ENCODE measurements around the gene GREM2. TPM values are rescaled to one million over a fixed set of nuclear protein-coding genes. Genes with fewer than 3 reads are reported as not detected.

The GREM2 gene
- total and polyA plus RNA-seq, 10 of the 15 experiments (the other 5 are each of a cell fraction or from before 2014, with no cell fraction given): not detected

- DNase-seq (ENCODE audit: low read depth, low spot score) (no peak), FAIRE-seq (no peak), ATAC-seq (no peak)
- Histone ChIP-seq H3K4me2 (ENCODE audit: control insufficient read depth, insufficient read depth) (no peak overlapping the region), H4K20me1 (ENCODE audit: control insufficient read depth, insufficient read depth) (no peaks in the 10 kb centered on the region), H3K79me2 (ENCODE audit: control insufficient read depth, insufficient read depth, low read length) (no peaks in the 10 kb centered on the region), H3K9ac (ENCODE audit: control insufficient read depth, insufficient read depth, low read length) (no peak overlapping the region), H3K9me3 (replicated peaks; ENCODE audit: control insufficient read depth, insufficient read depth, low read length) (no peaks in the 10 kb centered on the region), H3K4me3 (no peak overlapping the region), H3K4me1 (ENCODE audit: control insufficient read depth, insufficient read depth, low read length) (no peaks in the 10 kb centered on the region), H2AFZ (ENCODE audit: control insufficient read depth, low read depth, low read length) (no peak overlapping the region), H3K27ac (ENCODE audit: control insufficient read depth, insufficient read depth) (no peak overlapping the region), H3K27me3 (replicated peaks in 1 of 2; ENCODE audit: control insufficient read depth in 2 of 2, insufficient read depth in 2 of 2, low read length in 1 of 2) (no peaks in the 10 kb centered on the region), H3K36me3 (ENCODE audit: control insufficient read depth in 2 of 2, insufficient read depth in 2 of 2, low read length in 1 of 2) (no peaks in the 10 kb centered on the region)
- TF ChIP-seq GATAD2B (conservative IDR thresholded peaks at IDR 0.05; ENCODE audit: low read depth) (no peak), IKZF1 (conservative IDR thresholded peaks at IDR 0.05) (no peak)
- ChIA-PET RAD21 (ENCODE audit: unreplicated experiment) (no interaction called here), SMC1A (ENCODE audit: uncharacterized antibody, unreplicated experiment) (no interaction called here), CTCF (no interaction called here), POLR2A (no interaction called here)
- in situ Hi-C loops (cut with MboI) (no loop called here), intact Hi-C loops (cut with micrococcal nuclease; ENCODE audit: unreplicated experiment) (no loop called here)
- no TSS peak for BruUV-seq (replicated peaks)
- WGBS (ENCODE audit: insufficient coverage, insufficient replicate concordance, low lambda C conversion rate, missing lambda C conversion rate): 61% methylated on average over 2 of the region's 2 CpGs
Observed at GRCh38 chr1:240516069-240516468, 95.9 kb downstream of the GREM2 start.

- Histone ChIP-seq H3K79me2 (ENCODE audit: control insufficient read depth, insufficient read depth, low read length) (no peaks in the 10 kb centered on the region), H3K4me1 (ENCODE audit: control insufficient read depth, insufficient read depth, low read length) (no peaks in the 10 kb centered on the region), H3K27me3 (replicated peaks in 1 of 2; ENCODE audit: control insufficient read depth in 2 of 2, insufficient read depth in 2 of 2, low read length in 1 of 2) (no peaks in the 10 kb centered on the region), H3K36me3 (ENCODE audit: control insufficient read depth in 2 of 2, insufficient read depth in 2 of 2, low read length in 1 of 2) (no peaks in the 10 kb centered on the region), H3K9ac (ENCODE audit: control insufficient read depth, insufficient read depth, low read length) (no peak overlapping the region), H3K4me3 (no peak overlapping the region), H4K20me1 (ENCODE audit: control insufficient read depth, insufficient read depth) (no peaks in the 10 kb centered on the region), H3K27ac (ENCODE audit: control insufficient read depth, insufficient read depth) (no peak overlapping the region), H3K4me2 (ENCODE audit: control insufficient read depth, insufficient read depth) (no peak overlapping the region), H2AFZ (ENCODE audit: control insufficient read depth, low read depth, low read length) (no peak overlapping the region), H3K9me3 (replicated peaks; ENCODE audit: control insufficient read depth, insufficient read depth, low read length) (no peaks in the 10 kb centered on the region)
- intact Hi-C loops (cut with micrococcal nuclease; ENCODE audit: unreplicated experiment) (no loop called here), in situ Hi-C loops (cut with MboI) (no loop called here)
- BruUV-seq (replicated peaks): no TSS peak
- no peak for DNase-seq (ENCODE audit: low read depth, low spot score)
- POLR2A ChIA-PET: no interaction called here
- WGBS (ENCODE audit: insufficient coverage, insufficient replicate concordance, low lambda C conversion rate, missing lambda C conversion rate): 0% methylated on average over 1 of the region's 1 CpG
- RAD21 ChIA-PET (ENCODE audit: unreplicated experiment): no interaction called here
- ATAC-seq: no peak
- CTCF ChIA-PET: no interaction called here
- FAIRE-seq: no peak
- SMC1A ChIA-PET (ENCODE audit: uncharacterized antibody, unreplicated experiment): interaction anchor here (1.1 to 1.6 kb wide), 2 partner anchors 8 to 22 kb away, joined by 3 read pairs; no protein-coding TSS in a partner anchor
- TF ChIP-seq RFX5 (IDR thresholded peaks at IDR 0.05; ENCODE audit: low read depth, low read length): no peak
- no peak for TF ChIP-seq ETV6 (conservative IDR thresholded peaks at IDR 0.05 in 1 of 2, IDR thresholded peaks at IDR 0.05 in 1 of 2; ENCODE audit: borderline replicate concordance in 1 of 2, low read depth in 1 of 2)
- no peak for TF ChIP-seq KAT2A (conservative IDR thresholded peaks at IDR 0.05; ENCODE audit: control insufficient read depth, low read depth, low read length)
- no peak for TF ChIP-seq MAX (IDR thresholded peaks at IDR 0.05; ENCODE audit: low read depth, low read length)
- no peak for TF ChIP-seq EED (IDR thresholded peaks at IDR 0.05; ENCODE audit: low read depth)
- no peak for TF ChIP-seq HDGF (IDR thresholded peaks at IDR 0.05)
- TF ChIP-seq NR2C1 (IDR thresholded peaks at IDR 0.05): no peak
- TF ChIP-seq IRF3 (IDR thresholded peaks at IDR 0.05): no peak
- no peak for TF ChIP-seq CREM (IDR thresholded peaks at IDR 0.05; ENCODE audit: low read depth)
- no peak for TF ChIP-seq ZNF622 (IDR thresholded peaks at IDR 0.05)
- no peak for TF ChIP-seq SPI1 (IDR thresholded peaks at IDR 0.05; ENCODE audit: borderline replicate concordance, insufficient read depth, low read depth, low read length)
- no peak for TF ChIP-seq ZNF24 (IDR thresholded peaks at IDR 0.05)
- no peak for TF ChIP-seq MYC (IDR thresholded peaks at IDR 0.05; ENCODE audit: insufficient read depth, insufficient read length, insufficient replicate concordance, low read length, severe bottlenecking)
- no peak for TF ChIP-seq ZZZ3 (IDR thresholded peaks at IDR 0.05; ENCODE audit: control insufficient read depth, insufficient read length, low read depth)
Observed at GRCh38 chr1:240515505-240515904, 96.5 kb downstream of the GREM2 start.

All from GM12878 (cell line).